Measurements from ENCODE around the gene FHAD1. TPM values are rescaled to one million over a fixed set of nuclear protein-coding genes. Genes with fewer than 3 reads are reported as not detected.

The FHAD1 gene
- total RNA-seq, 1 donor from 2014 or later: 0.21 TPM

DNA sequence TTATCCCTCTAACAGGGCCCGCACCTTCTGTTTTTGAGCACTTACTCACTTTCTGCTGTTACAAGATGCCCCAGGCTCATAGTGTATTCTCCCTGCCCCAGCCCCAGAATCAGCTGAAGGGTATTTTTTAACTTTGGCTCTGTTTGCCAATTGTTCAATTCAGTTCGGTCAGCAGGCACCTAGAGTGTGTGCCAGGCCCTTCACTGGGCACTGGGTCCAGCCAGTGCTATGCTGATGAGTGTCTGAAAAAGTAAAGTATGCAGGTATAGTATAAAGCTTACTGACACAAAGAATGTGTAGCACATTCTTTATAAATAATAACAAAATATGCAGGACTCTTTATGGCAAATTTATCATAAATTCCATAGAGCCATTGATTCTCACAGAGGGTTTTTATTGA, 35.0 kb downstream of the FHAD1 start:
- DNase-seq (ENCODE audit: low read depth): no peak
- Histone ChIP-seq H3K36me3 (ENCODE audit: control insufficient read depth, insufficient read depth, low read length) (no peaks in the 10 kb centered on the region), H3K4me3 (ENCODE audit: low read depth, low read length) (no peak overlapping the region), H3K27me3 (ENCODE audit: control insufficient read depth, insufficient read depth, low read length) (no peaks in the 10 kb centered on the region)
- TF ChIP-seq, protein P1, sequence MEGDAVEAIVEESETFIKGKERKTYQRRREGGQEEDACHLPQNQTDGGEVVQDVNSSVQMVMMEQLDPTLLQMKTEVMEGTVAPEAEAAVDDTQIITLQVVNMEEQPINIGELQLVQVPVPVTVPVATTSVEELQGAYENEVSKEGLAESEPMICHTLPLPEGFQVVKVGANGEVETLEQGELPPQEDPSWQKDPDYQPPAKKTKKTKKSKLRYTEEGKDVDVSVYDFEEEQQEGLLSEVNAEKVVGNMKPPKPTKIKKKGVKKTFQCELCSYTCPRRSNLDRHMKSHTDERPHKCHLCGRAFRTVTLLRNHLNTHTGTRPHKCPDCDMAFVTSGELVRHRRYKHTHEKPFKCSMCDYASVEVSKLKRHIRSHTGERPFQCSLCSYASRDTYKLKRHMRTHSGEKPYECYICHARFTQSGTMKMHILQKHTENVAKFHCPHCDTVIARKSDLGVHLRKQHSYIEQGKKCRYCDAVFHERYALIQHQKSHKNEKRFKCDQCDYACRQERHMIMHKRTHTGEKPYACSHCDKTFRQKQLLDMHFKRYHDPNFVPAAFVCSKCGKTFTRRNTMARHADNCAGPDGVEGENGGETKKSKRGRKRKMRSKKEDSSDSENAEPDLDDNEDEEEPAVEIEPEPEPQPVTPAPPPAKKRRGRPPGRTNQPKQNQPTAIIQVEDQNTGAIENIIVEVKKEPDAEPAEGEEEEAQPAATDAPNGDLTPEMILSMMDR (IDR thresholded peaks at IDR 0.05; ENCODE audit: insufficient read depth, low read length, poor library complexity, severe bottlenecking): no peak

DNA sequence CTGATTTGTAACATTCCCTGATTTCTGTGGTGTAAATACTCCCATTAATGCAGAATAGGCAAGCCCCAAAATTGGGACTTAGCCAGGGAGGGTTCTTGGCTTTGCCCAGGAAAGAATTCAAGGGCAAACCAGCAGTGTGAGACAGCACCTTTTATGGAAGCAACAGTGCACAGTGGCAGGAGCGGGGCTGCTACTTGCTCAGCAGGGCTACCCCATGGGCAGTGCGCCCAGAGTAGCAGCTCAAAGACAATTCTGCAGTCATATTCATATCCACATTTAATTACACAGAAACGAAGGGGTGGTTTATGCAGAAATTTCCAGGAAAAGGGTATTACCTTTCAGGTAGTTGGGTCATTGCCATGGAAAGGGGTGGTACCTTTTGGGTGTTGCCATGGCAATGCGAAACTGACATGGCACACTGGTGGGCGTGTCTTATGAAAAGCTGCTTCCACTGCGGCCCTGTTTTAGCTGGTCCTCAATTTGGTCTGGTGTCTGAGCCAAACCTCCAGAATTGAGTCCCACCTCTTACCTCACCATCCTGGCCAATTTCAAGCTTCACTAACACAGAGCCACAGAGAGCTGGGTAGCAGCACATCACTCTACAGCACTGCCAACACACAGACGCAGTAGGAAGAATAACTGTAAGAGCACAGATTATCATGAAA, 35.9 kb downstream of the FHAD1 start:
- no peak overlapping the region for H3K4me3 ChIP-seq (ENCODE audit: low read depth, low read length)
- no peaks in the 10 kb centered on the region for H3K36me3 ChIP-seq (ENCODE audit: control insufficient read depth, insufficient read depth, low read length)
- no peaks in the 10 kb centered on the region for H3K27me3 ChIP-seq (ENCODE audit: control insufficient read depth, insufficient read depth, low read length)
- no peak for DNase-seq (ENCODE audit: low read depth)
- TF ChIP-seq, protein P1 (IDR thresholded peaks at IDR 0.05; ENCODE audit: insufficient read depth, low read length, poor library complexity, severe bottlenecking): no peak

DNA sequence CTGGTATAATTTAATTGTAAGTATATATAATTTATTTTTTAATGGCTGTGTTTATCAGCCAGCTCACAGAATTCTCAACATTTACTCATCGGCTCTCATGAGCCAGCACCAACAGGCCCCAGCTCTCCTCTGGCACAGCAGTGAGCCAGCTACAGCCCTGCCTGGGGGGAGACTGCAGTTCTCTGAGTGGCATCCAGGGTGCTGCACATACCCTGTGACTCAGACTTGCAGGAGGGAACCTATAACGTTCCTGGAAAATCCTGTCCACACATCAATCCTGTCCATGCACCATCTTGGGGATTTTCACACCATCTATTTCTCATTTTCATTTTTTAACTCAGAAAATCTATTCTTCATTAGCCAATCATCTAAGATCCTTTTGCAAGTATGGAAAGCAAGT, 36.5 kb downstream of the FHAD1 start:
- peak; percentile 23 for DNase-seq (ENCODE audit: low read depth)
- TF ChIP-seq, protein P1 (IDR thresholded peaks at IDR 0.05; ENCODE audit: insufficient read depth, low read length, poor library complexity, severe bottlenecking): peak; percentile 26

DNA sequence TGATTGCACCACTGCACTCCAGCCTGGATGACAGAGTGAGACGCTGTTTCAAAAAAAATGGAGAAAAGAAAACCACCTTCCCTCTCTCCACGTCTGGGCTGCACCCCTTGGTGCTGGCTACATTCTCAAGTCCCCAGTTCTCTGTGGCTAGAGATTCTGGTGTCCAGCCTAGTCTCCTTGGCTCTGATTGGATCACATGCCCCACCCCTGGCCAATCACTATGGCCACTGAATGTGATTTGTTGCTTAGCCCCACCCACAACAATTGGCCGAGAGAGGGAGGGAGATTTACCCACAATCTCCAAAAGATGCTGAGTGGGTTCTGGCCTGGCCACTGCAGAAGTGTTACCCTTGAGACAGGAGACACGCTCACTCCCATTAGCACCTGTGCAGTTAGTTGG, 39.4 kb downstream of the FHAD1 start:
- H3K4me3 ChIP-seq (ENCODE audit: low read depth, low read length): no peak overlapping the region
- TF ChIP-seq, protein P1 (IDR thresholded peaks at IDR 0.05; ENCODE audit: insufficient read depth, low read length, poor library complexity, severe bottlenecking): no peak
- H3K27me3 ChIP-seq (ENCODE audit: control insufficient read depth, insufficient read depth, low read length): no peaks in the 10 kb centered on the region
- no peak for DNase-seq (ENCODE audit: low read depth)
- H3K36me3 ChIP-seq (ENCODE audit: control insufficient read depth, insufficient read depth, low read length): no peaks in the 10 kb centered on the region

More for the DNA sequence above, 36.5 kb downstream of the FHAD1 start:
- Histone ChIP-seq H3K4me3 (ENCODE audit: low read depth, low read length) (no peak overlapping the region), H3K36me3 (ENCODE audit: control insufficient read depth, insufficient read depth, low read length) (no peaks in the 10 kb centered on the region), H3K27me3 (ENCODE audit: control insufficient read depth, insufficient read depth, low read length) (no peaks in the 10 kb centered on the region)

DNA sequence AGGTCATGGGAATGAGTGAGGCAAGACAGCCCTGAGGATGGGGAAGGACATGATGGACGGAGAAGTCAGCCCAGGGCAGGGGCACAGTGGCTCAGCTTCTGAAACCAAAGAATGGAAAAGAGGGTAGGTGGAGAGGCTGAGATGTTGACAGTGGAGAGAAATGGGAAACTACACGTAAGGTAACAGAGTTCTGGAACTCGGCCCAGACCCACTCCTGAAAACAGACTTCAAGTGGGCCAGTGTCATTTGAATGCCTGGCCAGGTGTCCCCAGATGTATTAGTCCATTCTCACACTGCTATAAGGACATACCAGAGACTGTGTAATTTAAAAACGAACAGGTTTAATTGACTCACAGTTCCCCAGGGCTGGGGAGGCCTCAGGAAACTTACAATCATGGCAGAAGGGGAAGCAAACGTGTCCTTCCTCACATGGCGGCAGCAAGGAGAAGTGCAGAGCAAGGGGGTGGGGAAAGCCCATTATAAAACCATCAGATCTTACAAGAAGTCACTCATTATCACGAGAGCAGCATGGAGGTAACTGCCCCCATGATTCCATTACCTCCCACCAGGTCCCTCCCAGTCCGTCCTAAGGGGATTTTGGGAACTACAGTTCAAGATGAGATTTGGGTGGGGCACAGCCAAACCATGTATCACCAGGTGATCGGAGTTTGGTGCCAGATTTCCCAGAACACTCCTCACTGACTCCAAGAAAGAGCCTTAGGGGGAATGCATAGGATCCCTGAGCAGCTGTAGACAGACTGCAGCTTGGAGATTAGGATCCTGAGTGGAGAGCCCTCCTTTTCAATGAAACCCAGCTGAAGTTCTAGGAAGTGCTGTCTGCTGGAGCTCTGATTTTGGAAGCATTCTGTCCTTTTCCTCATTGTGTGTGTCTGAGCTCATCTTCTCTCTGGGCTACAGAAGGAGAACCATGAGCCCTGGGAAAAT, 40.3 kb downstream of the FHAD1 start:
- Histone ChIP-seq H3K36me3 (ENCODE audit: control insufficient read depth, insufficient read depth, low read length) (no peaks in the 10 kb centered on the region), H3K4me3 (ENCODE audit: low read depth, low read length) (no peak overlapping the region), H3K27me3 (ENCODE audit: control insufficient read depth, insufficient read depth, low read length) (no peaks in the 10 kb centered on the region)
- TF ChIP-seq, protein P1 (IDR thresholded peaks at IDR 0.05; ENCODE audit: insufficient read depth, low read length, poor library complexity, severe bottlenecking): no peak
- no peak for DNase-seq (ENCODE audit: low read depth)
